SKM-1 (cell line): ENCODE measurements around the gene COPS4.

Source experiments
- DNase-seq: peaks from one replicate; lab custom pipeline; 2025; ENCODE audit not compliant: unreplicated experiment; lab: John Stamatoyannopoulos, UW

COPS4 gene

GRCh38 chr4:83121246-83121645 is 86.3 kb downstream of the COPS4 start:
- DNase-seq: no peak

DNA sequence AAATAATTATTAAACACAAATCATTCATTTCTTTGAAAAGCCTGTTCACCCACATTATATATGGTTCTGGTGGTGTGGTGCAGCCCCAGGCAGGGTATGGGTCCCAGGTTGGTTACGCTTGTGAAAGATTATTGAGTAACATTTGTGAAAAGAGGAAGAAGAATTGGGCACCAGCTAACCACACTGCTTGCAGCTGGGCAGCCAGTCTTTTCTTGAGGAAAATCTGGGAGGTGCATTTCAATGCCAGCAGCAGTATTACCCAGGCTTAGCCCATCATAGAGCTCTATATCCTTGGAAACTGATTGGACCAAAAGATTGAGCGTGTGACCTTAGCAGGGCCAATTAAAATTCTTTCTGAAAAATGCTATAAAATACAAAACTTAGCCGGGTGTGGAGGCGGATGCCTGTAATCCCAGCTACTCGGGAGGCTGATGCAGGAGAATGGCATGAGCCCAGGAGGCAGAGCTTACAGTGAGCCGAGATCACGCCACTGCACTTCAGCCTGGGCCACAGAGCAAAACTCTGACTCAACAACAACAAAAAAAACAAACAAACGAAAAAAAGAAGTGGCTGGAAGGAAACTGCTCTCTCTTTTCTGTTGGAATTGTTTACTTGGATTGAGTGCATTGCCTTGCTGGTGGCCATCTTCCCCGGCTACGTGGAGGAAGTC is 89.3 kb downstream of the COPS4 start:
- peak; percentile 92 for DNase-seq
